GDM1 (cell line): ENCODE measurements around the gene ADAMTS17.

Experiments
- DNase-seq: peaks from one replicate; lab custom pipeline; 2025; lab: John Stamatoyannopoulos, UW

Gene ADAMTS17

GRCh38 chr15:100224206-100225185 is 117.3 kb downstream of the ADAMTS17 start:
- no peak for DNase-seq

- DNase-seq, result no peak
These were observed 119.4 kb downstream of the ADAMTS17 start for GRCh38 chr15:100222349-100222715.

GRCh38 chr15:100221471-100222348 is 120.1 kb downstream of the ADAMTS17 start:
- no peak for DNase-seq

GRCh38 chr15:100220058-100220768 is 121.6 kb downstream of the ADAMTS17 start:
- DNase-seq, result no peak

- no peak for DNase-seq
These were observed 123.3 kb downstream of the ADAMTS17 start for GRCh38 chr15:100218434-100218833.

GRCh38 chr15:100216182-100216581 is 125.6 kb downstream of the ADAMTS17 start:
- DNase-seq, result no peak

GRCh38 chr15:100215843-100216169 is 126.0 kb downstream of the ADAMTS17 start:
- no peak for DNase-seq

- no peak for DNase-seq
These were observed 126.5 kb downstream of the ADAMTS17 start for GRCh38 chr15:100215031-100215842.

GRCh38 chr15:100211855-100212850 is 129.6 kb downstream of the ADAMTS17 start:
- DNase-seq, result no peak

- no peak for DNase-seq
These were observed 131.4 kb downstream of the ADAMTS17 start for GRCh38 chr15:100210338-100210737.

- DNase-seq, result no peak
These were observed 132.7 kb downstream of the ADAMTS17 start for GRCh38 chr15:100208921-100209603.

GRCh38 chr15:100207053-100207452 is 134.7 kb downstream of the ADAMTS17 start:
- no peak for DNase-seq

GRCh38 chr15:100206643-100207042 is 135.1 kb downstream of the ADAMTS17 start:
- no peak for DNase-seq

GRCh38 chr15:100205549-100206295 is 136.1 kb downstream of the ADAMTS17 start:
- no peak for DNase-seq

GRCh38 chr15:100204771-100205170 is 137.0 kb downstream of the ADAMTS17 start:
- DNase-seq, result no peak

GRCh38 chr15:100204211-100204610 is 137.6 kb downstream of the ADAMTS17 start:
- no peak for DNase-seq

- no peak for DNase-seq
These were observed 139.3 kb downstream of the ADAMTS17 start for GRCh38 chr15:100202309-100202960.
